G401.6 (cell line): ENCODE results near the gene ZNF611.
"Not testable (repeated sequence)": the region's sequence is repeated elsewhere in the genome, so short reads cannot be mapped to it uniquely, and the experiment has no call there.

Experiments used
- FAIRE-seq: peaks from 2 replicates; lab custom pipeline; 2012; peaks lifted over from hg19 to GRCh38; lab: Jason Lieb, UNC

Gene ZNF611

GRCh38 chr19:52716522-52716921 is 18.3 kb downstream of the ZNF611 start:
- no peak for FAIRE-seq

DNA sequence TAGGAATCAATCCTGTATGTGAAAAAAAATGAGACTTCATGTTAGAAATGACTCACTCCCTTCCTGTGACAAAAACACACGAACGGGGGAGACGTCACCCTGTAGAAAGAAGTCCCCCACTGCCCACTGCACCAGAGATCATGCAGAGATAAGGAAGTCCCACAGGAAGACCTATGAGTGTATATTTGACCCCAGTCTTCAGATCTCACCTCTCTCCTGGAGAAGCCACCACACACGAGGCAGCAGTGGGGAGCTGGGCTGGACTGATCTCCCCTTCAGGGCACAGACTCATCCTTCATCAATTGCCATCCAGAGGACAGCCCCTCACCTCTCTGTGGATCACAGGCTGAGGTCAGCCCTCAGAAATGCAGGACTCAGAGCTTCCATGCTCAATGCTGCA is 18.9 kb downstream of the ZNF611 start:
- not testable (repeated sequence) for FAIRE-seq

- not testable (repeated sequence) for FAIRE-seq
Observed at GRCh38 chr19:52715330-52715729, 19.5 kb downstream of the ZNF611 start.

GRCh38 chr19:52713051-52713450 is 21.8 kb downstream of the ZNF611 start:
- FAIRE-seq, result not testable (repeated sequence)

DNA sequence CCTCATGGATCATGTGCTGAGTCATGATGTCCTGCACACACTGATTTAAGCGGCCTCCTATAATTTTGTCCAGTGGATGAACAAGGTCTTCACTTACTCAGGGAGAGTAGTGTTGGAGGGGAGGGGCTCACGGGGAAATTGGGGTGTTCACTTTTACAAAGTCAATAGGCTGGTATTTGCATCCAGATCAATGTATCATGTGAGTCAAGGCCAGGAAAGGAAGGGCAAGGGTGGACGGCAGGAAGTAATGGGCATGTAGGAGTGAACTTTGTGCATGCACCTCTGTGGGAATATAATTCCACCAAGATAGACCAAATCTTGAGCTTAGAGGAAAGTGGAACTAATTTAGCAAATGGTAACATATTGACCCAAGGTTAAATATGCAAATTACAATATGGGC is 23.2 kb downstream of the ZNF611 start:
- not testable (repeated sequence) for FAIRE-seq

DNA sequence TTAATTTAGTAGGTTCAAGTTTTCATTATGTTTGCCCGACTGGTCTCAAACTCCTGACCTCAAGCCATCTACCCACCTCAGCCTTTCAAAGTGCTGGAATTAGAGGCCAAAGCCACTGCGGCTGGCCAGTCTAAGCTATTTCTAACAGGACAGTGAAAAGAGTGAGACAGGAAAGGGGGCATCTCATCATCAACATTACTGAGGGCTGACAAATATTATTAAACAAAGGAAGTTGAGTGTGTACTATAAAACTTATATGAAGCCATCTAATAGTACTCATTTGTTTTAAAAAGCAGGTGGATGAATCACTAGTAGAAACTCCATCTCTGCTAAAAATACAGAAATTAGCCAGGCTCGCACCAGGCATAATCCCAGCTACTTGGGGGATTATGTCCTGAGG is 24.3 kb downstream of the ZNF611 start:
- FAIRE-seq, result no peak

DNA sequence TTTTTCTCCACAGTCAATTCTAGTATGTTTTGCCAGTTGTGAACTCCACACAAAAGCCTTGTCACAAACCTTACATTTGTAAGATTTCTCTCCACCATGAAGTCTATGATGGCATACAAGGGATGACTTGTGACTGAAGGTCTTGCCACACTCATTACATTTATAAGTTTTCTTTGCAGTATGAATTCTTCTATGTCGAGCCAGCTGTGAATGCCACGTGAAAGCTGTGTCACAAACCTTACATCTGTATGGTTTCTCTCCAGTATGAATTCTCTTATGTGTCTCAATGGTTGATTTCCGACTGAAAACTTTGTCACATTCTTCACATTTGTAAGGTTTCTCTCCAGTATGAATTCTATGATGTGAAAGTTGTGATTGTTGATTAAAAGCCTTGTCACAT is 29.2 kb downstream of the ZNF611 start:
- FAIRE-seq, result not testable (repeated sequence)

DNA sequence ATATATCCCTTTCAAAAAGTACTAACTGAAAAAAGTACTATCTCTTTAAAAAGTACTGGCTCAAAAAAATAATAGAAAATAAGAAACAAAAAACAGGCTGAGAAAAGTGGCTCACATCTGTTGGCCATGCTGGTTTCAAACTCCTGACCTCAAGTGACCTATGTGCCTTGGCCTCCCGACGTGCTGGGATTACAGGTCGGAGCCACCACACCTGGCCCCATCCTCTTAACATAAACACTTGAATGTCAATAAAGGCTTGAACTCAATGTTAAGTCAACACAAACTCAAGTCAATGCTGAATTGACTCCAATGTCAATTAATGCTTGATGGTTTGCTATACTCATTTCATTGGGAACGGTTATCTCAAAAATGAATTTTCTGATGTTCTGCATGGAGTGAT is 30.9 kb downstream of the ZNF611 start:
- no peak for FAIRE-seq

DNA sequence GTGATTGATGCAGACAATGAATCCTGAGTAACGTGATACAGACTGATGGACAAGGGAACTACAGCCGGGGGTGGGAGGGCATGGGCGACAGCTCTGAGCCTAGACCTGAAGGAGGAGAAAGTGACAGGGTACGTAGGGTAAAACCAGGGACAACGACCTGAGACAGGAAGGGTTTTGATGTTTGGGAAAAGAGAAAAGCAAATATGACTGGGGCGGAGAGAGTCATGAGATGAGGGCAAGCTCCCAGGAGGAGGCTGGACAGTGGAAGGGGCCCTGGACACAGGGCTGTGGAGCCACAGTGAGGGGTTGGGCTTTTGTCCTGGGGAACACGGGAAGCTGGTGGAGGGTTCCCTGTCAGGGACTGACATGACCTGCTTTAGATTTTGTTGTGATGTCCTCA is 34.2 kb downstream of the ZNF611 start:
- FAIRE-seq, result no peak

DNA sequence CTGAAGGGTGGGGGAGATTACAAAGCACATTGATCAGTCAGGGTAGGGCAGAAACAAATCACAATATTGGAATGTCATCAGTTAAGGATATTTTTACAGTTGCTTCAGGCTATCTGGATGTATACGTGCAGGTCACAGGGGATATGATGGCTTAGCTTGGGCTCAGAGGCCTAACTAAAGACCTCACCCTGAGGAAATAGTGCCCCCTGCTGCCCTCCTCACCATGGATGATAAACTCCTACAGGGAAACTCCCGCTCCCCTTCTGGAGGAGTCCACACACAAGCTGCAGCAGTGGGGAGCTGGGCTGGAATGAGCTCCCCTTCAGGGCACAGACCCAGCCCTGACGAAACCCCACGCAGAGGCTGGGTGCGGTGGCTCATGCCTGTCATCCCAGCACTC is 35.3 kb downstream of the ZNF611 start:
- not testable (repeated sequence) for FAIRE-seq

GRCh38 chr19:52695996-52696395 is 38.8 kb downstream of the ZNF611 start:
- no peak for FAIRE-seq

- FAIRE-seq, result no peak
Observed at GRCh38 chr19:52694921-52695320, 39.9 kb downstream of the ZNF611 start.

- FAIRE-seq, result not testable (repeated sequence)
Observed at GRCh38 chr19:52694281-52694680, 40.6 kb downstream of the ZNF611 start.

DNA sequence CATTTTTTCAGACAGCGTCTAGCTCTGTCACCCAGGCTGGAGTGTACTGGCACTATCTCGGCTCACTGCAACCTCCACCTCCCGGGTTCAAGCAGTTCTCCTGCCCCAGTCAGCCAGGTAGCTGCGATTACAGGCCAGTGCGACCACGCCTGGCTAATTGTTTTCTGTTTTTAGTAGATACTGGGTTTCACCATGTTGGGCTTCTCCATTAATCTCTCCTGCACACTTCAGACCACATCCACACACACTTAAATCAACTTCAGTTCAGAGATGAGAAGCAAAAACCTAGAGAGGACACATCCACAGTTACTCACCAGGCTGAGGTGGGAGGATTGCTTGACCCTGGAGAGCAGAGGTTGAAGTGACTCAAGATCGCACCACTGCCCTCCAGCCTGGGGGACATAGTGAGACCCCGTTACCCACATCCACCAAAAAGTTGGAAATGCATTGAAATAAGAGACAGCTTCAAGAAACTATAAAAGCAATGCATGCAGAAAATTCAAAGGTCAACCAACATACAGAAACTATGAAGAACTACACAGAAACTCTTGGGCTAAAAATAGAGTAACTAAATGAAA is 42.3 kb downstream of the ZNF611 start:
- FAIRE-seq, result no peak

DNA sequence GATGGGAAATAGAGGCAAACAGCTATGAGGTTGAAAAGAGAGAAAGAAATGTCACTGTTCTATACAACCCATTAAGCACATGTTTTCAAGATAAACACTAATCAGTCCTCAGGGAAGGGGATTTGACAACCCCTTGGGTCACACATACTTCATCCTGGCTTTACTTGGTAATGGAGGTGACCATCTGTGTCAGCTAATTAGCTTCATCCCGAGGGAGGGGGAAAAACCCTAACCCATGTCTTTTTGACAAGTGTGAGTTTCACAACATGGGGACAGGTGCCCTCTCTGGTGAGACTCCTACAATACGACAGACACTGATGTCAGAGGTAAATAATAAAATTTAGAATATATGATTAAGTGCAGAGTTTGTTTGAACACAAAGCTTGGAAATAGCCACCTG is 43.1 kb downstream of the ZNF611 start:
- FAIRE-seq, result no peak

DNA sequence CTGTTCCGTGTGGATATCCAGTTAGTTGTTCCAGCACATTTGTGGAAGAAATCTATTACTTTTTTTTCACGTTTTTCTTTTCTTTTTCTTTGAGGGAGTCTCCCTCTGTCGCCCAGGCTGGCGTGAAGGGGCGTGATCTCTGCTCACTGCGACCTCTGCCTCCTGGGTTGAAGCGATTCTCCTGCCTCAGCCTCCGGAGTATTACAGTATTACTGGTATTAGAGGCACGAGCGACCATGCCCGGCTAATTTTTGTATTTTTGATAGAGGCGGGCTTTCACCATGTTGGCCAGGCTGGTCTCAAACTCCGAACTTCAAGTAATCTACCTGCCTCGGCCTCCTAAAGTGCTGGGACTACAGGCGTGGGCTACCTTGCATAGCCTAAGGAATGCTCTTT is 43.6 kb downstream of the ZNF611 start:
- no peak for FAIRE-seq

- no peak for FAIRE-seq
Observed at GRCh38 chr19:52690369-52691214, 44.3 kb downstream of the ZNF611 start.

- no peak for FAIRE-seq
Observed at GRCh38 chr19:52689843-52690368, 44.9 kb downstream of the ZNF611 start.

GRCh38 chr19:52688925-52689796 is 45.7 kb downstream of the ZNF611 start:
- not testable (repeated sequence) for FAIRE-seq

GRCh38 chr19:52688335-52688734 is 46.5 kb downstream of the ZNF611 start:
- FAIRE-seq, result no peak

DNA sequence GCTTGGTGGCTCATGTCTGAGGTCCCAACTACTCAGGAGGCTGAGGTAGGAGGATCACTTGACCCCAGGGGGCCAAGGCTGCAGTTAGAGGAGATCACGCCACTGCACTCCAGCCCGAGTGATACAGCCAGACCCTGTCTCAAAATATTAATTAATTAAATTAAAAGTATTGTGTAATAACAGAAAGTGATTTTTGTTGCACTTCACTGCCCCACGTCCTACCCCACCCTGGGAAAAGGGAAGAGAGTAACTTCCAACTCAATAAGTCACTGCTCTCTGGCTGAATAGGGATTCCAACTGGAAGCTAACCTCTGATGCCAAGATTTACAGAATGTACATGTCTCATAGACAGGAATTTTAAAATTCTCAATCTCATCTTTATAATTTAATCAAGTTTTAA is 47.2 kb downstream of the ZNF611 start:
- FAIRE-seq, result no peak

- FAIRE-seq, result no peak
Observed at GRCh38 chr19:52685811-52686210, 49.0 kb downstream of the ZNF611 start.

DNA sequence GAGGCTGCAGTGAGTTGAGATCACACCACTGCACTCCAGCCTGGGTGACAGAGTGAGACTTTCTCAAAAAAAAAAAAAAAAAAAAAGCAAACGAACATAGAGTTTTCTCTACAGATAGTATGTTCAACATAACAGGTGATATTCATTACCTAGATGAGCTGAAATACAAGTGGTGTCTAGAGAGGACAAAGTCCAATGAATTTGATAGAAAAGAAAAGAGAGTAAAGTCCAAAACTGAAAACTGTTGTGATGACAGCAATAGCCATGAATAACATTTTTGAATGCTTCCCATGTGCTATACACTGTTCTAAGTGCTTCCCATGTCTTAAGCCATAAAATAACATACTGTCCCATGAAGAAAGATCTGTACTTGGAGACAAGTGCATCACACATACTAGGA is 53.6 kb downstream of the ZNF611 start:
- not testable (repeated sequence) for FAIRE-seq
